ENCODE results near the gene RPLP2. TPM values are rescaled to one million over a fixed set of nuclear protein-coding genes. Genes with fewer than 3 reads are reported as not detected.

The RPLP2 gene
- total RNA-seq, 2 experiments from 2014 or later, result 2,888 to 3,019 TPM

DNA sequence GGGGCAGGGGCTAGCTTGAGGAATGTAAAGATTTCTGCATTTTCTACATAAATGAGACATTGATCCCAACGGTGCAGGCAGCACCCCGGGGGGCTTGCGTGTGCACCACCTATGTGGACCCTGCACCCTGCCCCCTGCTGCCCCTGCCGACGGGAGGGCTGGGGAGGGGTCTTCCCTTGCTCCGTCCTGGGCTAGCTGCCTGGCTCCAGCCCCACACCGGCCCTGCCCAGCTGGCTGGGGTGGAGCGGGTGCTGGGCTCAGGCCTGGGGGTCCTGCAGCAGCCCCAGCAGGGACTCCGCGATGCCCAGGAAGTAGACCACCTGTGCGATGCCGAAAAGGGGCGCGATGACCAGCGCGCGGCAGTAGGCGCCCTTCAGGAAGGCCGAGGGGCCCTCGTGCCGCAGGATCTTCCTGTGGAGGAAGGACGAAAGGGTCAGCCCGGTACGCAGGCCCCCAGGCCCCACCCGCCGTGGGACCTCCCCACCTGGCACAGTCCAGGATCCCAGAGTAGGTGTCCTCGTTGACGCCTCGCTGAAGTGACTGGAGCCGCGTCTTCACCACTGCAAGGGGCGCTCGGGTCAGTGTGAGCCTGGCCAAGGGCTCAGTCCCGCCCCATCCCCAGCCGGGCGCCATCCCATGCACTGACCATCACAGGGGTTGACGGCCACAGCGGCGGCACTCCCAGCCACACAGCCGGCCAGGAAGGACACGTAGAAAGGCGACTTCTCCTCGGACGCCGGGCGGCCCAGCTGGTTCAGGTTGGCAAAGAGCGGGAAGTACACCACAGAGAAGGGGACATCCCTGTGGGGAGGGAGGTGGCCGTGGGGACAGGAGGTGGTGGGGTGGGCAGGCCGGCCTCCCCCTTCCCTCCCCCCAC lies 17.9 kb upstream of the RPLP2 start:
- POLR2A ChIA-PET, result interaction anchor here (1.1 to 3.5 kb wide), 2 partner anchors 8 to 14 kb away, joined by 3 to 20 read pairs; partner anchors contain the start of gene GATD1
- H3K36me3 Mint-ChIP-seq, result peaks cover 3% of the 10 kb centered on the region
- no peaks in the 10 kb centered on the region for H3K27me3 Mint-ChIP-seq
- ATAC-seq (ENCODE audit: low read depth), result no peak
- H3K9me3 Mint-ChIP-seq, result no peaks in the 10 kb centered on the region
- H3K27ac Mint-ChIP-seq, result no peak overlapping the region
- H3K4me3 Mint-ChIP-seq, result no peak overlapping the region
- DNase-seq, result no peak
- H3K4me1 Mint-ChIP-seq, result peaks cover 5% of the 10 kb centered on the region

DNA sequence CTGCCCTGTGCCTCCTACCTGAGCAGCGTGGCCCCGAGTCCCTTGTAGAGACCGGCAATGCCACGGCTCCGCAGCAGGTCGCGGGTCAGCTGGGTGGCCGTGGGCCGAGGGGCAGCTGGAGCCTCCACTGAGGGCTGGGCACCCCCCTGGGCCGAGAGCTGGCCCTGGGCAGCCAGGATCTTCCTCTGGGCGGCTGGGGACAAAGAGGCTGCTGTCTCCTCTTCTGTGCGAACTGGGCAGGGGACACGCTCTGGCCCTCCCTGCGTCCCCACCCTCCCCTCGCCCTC lies 17.3 kb upstream of the RPLP2 start:
- Mint-ChIP-seq H3K27ac (no peak overlapping the region), H3K4me3 (no peak overlapping the region), H3K27me3 (no peaks in the 10 kb centered on the region), H3K9me3 (no peaks in the 10 kb centered on the region), H3K36me3 (peaks cover 3% of the 10 kb centered on the region), H3K4me1 (peaks cover 6% of the 10 kb centered on the region)
- POLR2A ChIA-PET, result interaction anchor here (1.1 kb wide), 1 partner anchor 8 kb away, joined by 3 read pairs; no protein-coding TSS in a partner anchor
- ATAC-seq (ENCODE audit: low read depth) (no peak), DNase-seq (no peak)

DNA sequence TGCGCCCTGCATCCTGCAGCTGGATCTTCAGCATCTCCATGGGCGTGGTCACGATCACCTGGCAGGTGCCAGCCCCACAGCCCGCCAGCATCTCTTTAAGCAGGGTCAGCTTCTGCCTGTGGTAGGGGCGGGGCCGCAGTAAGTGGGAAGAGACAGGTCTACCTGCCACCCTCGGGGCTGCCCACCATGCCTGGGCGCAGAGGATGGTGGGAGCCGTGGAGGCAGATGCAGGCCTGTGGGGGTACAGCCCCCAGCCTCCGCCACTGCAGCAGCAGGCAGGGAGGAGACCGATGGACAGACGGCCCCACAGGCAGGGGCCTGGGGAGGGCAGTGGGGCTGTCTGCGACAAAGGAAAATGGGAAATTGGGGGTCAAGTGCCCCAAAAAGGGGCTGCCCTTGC lies 16.9 kb upstream of the RPLP2 start:
- H3K27me3 Mint-ChIP-seq, result no peaks in the 10 kb centered on the region
- H3K4me3 Mint-ChIP-seq, result no peak overlapping the region
- H3K4me1 Mint-ChIP-seq, result peaks cover 6% of the 10 kb centered on the region
- ATAC-seq (ENCODE audit: low read depth) (no peak), DNase-seq (no peak)
- H3K27ac Mint-ChIP-seq, result no peak overlapping the region
- H3K9me3 Mint-ChIP-seq, result no peaks in the 10 kb centered on the region
- H3K36me3 Mint-ChIP-seq, result peaks cover 3% of the 10 kb centered on the region
- POLR2A ChIA-PET, result interaction anchor here (1.1 kb wide), 2 partner anchors 9 to 15 kb away, joined by 3 to 5 read pairs; partner anchors contain the start of gene GATD1

DNA sequence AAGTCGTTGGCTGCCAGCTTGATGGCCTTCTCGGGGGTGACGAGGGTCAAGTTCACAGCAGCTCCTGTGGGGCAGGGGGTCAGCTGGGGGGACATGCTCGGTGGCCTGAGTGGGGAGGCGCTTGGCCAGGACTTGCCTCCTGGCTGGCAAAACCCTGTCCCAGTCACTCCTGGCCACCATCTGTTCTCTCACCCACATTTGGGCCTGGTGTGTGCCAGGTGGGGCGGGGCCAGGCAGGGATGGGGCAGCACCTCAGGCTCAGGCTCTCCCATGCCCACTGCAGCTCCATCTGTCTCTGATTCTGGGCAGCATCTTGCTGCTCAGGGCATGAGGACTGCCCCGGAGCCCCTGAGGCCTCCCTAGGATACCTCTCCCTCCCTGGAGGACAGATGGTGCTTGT lies 16.2 kb upstream of the RPLP2 start:
- POLR2A ChIA-PET, result interaction anchor here (1.1 kb wide), 2 partner anchors 10 to 16 kb away, joined by 3 to 5 read pairs; partner anchors contain the start of gene GATD1
- H3K27ac Mint-ChIP-seq, result no peak overlapping the region
- no peaks in the 10 kb centered on the region for H3K9me3 Mint-ChIP-seq
- no peaks in the 10 kb centered on the region for H3K27me3 Mint-ChIP-seq
- ATAC-seq (ENCODE audit: low read depth) (no peak), DNase-seq (no peak)
- peaks cover 3% of the 10 kb centered on the region for H3K36me3 Mint-ChIP-seq
- no peak overlapping the region for H3K4me3 Mint-ChIP-seq
- peaks cover 6% of the 10 kb centered on the region for H3K4me1 Mint-ChIP-seq

DNA sequence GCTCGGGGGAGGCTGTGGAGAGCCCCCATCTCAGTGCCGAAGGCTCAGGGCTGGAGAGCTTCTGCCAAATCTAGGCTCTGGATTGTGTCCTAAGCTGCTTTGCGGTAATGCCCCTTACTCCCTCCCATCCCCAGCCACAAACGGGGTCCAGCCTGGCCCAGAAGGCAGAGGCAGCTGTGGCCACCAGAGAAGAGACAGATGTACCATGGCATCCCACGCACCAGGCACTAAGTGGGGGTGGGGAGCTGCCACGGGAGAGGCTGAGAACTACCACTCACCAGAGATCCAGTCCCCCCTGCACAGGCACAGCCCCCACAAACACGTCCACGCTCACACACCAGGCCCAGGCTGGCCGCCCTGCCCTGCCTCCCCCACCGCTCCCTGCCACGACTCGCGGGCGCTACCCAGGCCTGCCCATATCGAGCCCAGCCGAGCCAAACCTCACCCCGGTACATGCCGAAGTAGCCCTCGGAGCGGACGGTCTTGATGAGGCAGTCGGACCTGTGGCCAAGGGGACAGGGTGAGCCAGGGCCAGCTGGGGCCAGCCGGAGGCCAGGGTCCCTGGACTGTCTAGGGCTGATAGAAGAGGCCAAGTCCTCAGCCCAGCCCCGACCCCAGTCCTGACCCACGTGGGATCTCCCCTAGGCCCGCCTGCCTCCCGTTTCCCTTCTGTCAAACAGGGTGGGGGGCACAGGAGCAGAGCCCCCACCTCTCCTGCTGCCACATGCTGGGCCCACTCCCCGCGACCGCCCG lies 15.6 kb upstream of the RPLP2 start:
- DNase-seq, result no peak
- Mint-ChIP-seq H3K4me1 (peaks cover 6% of the 10 kb centered on the region), H3K36me3 (peaks cover 3% of the 10 kb centered on the region), H3K27ac (peak overlapping the region; percentile 42), H3K4me3 (peak overlapping the region; percentile 42), H3K9me3 (no peaks in the 10 kb centered on the region), H3K27me3 (no peaks in the 10 kb centered on the region)
- POLR2A ChIA-PET, result interaction anchor here (1.1 to 3.3 kb wide), 3 partner anchors 17 to 31 kb away, joined by 4 to 15 read pairs (median 5); partner anchors contain the start of gene GATD1
- no peak for ATAC-seq (ENCODE audit: low read depth)

DNA sequence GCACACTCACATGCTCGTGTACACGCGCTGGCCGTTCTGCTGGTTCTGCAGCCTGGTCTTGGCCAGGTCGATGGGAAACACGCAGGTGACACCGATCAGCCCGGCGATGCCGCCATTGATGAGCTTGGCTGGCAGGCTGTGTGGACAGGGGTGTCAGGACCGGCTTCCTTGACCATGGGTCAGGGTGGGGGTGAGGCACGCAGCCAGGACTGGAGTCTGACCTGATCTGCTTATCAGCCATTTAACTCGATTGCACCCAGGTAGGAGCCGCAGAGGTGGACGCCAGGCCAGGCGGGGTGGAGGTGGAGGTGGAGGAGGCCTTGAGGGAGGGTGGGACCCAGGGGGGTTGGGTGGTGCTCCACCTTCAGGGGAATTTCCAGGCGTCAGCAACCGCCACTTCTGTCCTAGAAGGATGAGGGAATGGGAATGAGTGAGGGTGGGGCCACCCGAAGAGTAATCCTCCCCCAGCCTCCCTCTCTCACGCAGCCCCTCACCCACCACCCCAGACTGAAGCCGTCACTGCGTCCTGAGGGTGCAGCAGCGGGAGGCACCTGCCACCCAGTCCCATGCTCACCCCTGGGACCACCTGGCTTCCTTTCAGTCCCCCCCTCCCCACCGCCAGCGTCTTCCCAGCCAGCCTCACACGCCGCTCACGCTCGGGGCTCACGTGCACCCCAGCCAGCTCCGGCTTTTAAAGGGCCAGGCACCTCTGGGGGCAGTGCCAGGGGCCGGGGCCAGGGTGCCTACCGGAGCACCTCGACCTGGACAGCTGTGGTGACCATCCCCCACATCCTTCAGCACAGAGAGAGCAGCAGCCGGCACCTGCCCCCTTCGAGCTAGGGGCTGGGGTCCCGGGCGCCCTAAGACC lies 14.8 kb upstream of the RPLP2 start:
- peak overlapping the region; percentile 42 for H3K27ac Mint-ChIP-seq
- peak overlapping the region; percentile 98 for H3K4me3 Mint-ChIP-seq
- no peaks in the 10 kb centered on the region for H3K9me3 Mint-ChIP-seq
- H3K4me1 Mint-ChIP-seq, result peaks cover 6% of the 10 kb centered on the region
- ATAC-seq (ENCODE audit: low read depth) (no peak), DNase-seq (no peak)
- H3K36me3 Mint-ChIP-seq, result peaks cover 3% of the 10 kb centered on the region
- no peaks in the 10 kb centered on the region for H3K27me3 Mint-ChIP-seq
- POLR2A ChIA-PET, result interaction anchor here (1.1 to 3.3 kb wide), 7 partner anchors 9 to 31 kb away, joined by 3 to 20 read pairs (median 5); partner anchors contain the start of genes PNPLA2 and RPLP2

DNA sequence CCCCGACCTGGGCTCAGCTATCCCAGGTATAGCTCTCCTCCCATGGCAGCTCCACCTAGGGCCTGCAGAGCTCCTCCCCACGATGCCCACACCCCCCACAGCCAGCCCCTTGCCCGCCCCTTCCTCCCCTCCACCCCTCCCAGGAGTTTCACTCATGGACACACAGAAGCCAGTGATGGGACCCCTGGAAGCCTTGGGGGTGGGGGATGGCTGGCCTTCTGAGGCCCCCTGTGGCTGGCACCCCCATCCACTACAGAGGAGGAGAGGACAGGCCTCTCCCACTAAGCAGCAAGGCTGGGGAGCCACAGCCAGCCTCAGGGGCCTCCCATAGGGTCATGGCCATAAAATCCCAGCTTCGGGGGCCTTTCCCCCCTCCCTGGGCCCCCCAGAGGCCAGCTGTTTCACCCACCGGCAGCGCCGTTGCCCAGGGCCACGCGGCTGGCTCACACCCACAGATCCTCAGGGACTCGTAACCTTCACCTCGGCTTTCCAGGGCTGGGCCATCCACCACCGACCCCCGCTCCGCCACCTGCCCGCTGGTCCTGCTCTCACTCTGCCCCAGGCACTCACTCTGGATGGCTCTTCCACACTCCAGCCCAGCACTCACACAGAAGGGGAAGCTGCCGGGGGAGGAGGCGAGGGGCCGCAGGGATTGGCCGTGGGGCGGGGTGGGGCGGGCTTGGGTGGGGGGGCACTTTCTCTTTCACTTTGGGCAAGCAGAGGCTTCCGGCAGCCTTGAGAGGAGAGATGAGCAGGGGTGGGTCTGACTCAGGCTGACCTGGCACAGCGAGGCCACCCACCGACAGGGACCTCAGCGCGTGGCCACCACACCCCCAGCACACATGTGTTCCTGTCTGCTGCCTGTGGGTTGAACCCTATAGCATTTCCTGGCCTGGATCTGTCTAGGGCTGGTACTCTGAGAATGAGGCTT lies 13.9 kb upstream of the RPLP2 start:
- H3K4me3 Mint-ChIP-seq, result peak overlapping the region; percentile 98
- POLR2A ChIA-PET, result interaction anchor here (0.8 to 3.3 kb wide), 12 partner anchors 8 to 49 kb away, joined by 3 to 20 read pairs (median 5); partner anchors contain the start of genes PNPLA2, RPLP2 and TALDO1
- no peaks in the 10 kb centered on the region for H3K9me3 Mint-ChIP-seq
- no peaks in the 10 kb centered on the region for H3K27me3 Mint-ChIP-seq
- peak; percentile 48 for ATAC-seq (ENCODE audit: low read depth)
- H3K36me3 Mint-ChIP-seq, result peaks cover 3% of the 10 kb centered on the region
- H3K27ac Mint-ChIP-seq, result peak overlapping the region; percentile 95
- peak; percentile 76 for DNase-seq
- H3K4me1 Mint-ChIP-seq, result peaks cover 6% of the 10 kb centered on the region

DNA sequence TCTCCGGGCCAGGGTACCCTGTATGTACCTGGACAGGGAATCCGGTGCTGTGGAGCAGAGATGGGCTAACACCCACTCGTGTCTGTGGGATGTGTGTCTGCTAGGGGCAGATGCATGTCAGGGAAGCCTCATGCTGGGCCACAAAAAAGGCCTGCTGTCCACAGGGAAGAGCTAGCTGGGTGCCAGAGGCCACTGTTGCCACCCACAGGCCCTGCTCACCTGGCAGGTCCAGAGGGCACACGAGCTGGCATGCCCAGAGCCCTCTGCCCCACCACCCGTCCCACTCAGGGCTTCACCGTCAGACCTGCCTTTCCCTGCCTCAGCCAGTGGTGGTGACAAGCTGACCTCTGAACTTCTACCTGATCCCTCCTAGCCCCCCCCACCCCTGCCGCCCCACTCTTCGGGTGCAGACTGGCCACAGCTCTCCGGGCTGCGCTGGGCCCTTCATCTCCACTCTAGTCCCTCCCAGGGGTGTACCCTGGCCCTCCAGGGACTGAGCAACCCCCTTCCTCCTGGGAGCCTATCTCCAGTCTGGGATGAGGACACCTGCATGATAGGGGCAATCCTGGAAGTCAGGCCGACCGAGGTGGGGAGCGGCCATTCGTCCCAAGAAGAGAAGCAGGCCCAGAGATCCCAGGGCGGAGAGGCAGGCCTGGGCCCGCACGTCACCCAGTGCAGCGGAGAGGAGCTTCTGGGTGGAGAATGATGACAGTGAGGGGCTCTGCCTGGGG lies 13.0 kb upstream of the RPLP2 start:
- H3K27me3 Mint-ChIP-seq, result no peaks in the 10 kb centered on the region
- H3K36me3 Mint-ChIP-seq, result peaks cover 3% of the 10 kb centered on the region
- peak overlapping the region; percentile 95 for H3K27ac Mint-ChIP-seq
- H3K4me1 Mint-ChIP-seq, result peaks cover 6% of the 10 kb centered on the region
- DNase-seq (no peak), ATAC-seq (ENCODE audit: low read depth) (peak; percentile 0)
- peak overlapping the region; percentile 98 for H3K4me3 Mint-ChIP-seq
- POLR2A ChIA-PET, result interaction anchor here (0.5 to 3.3 kb wide), 10 partner anchors 9 to 50 kb away, joined by 3 to 20 read pairs (median 7); partner anchors contain the start of genes PNPLA2, RPLP2 and TALDO1
- no peaks in the 10 kb centered on the region for H3K9me3 Mint-ChIP-seq

DNA sequence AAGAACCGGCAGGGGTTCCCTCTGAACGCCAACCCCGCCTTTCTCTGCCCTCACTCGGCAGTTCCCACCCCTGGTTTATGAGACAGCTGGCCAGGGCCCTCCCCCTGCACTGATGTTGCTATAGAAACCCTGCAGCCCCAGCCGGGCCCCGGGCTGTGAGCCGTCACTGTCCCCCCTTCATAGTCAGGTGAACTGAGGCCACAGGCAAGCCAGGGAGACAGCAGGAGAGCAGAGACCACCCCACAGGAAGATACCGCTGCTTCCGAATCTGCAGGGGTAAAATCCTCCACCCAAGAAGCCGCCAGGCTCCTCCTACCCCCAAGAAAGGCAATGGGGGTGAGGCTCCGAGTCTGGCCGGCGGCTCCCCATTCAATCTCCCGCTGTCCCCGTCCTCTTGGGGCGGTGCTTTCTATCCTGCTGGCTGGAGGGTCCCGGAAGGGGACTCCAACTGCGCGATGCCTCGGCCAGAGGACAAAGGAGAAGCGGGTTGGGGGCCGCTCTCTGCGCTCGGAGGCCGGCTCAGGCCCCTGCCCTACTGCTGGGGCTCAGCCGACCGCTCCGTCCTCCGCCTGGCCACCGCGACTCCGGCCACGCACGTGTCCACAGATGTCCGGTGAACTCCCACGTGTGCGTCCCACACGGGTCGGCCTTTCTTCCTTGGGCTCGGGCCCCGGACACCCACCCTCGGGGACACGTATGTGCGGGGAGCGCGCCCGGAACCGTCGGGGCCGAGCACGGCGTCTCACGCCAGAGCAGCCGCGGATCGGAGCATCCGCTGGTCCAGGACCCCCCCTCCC lies 12.3 kb upstream of the RPLP2 start:
- Mint-ChIP-seq H3K36me3 (peaks cover 3% of the 10 kb centered on the region), H3K27me3 (no peaks in the 10 kb centered on the region), H3K27ac (peak overlapping the region; percentile 95), H3K4me1 (peaks cover 6% of the 10 kb centered on the region), H3K4me3 (peak overlapping the region; percentile 98), H3K9me3 (no peaks in the 10 kb centered on the region)
- POLR2A ChIA-PET, result interaction anchor here (0.5 to 3.3 kb wide), 6 partner anchors 9 to 51 kb away, joined by 3 to 20 read pairs (median 12); partner anchors contain the start of genes PNPLA2, RPLP2 and TALDO1
- DNase-seq (peak; percentile 86), ATAC-seq (ENCODE audit: low read depth) (peak; percentile 50)

DNA sequence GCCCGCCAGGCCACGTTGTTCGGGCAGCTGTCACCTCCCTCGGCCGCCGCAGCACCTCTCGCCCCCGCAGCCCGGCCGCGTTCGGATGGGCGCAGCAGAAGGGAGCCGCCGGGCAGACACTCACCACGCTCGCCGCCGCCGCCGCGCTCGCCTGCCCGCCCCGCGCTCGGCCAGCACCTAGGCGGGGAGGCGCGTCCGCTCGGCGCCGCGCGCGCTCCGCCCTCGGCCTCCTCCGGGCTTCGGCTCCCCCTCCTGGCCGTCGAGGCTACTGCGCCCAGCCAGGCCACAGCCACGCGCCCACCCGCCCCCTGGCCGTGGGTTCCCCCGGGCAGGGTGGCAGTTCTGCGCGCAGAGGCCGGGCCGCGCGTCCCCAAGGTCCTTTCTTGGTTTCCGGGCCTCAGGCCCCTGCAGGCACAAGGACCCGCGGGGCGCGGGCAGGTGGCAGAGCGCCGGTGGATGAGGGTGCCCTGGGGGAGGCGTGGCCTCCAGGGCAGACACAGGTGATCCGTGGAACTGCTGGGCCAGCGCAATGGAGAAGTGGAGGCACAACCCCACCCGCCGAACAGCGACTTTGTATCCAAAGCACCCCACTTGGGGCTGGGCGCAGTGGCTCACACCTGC lies 11.6 kb upstream of the RPLP2 start, which contains the start of gene SLC25A22:
Gene SLC25A22 (minus strand): TSS at position 189 of the 621 bp plus-strand sequence. CDS start 3,275 bp downstream, outside the sequence.
- POLR2A ChIA-PET, result interaction anchor here (2.1 kb wide), 1 partner anchor 8 kb away, joined by 10 read pairs; no protein-coding TSS in a partner anchor
- peaks cover 3% of the 10 kb centered on the region for H3K36me3 Mint-ChIP-seq

More for the DNA sequence above, 11.6 kb upstream of the RPLP2 start, which contains the start of gene SLC25A22:
- Mint-ChIP-seq H3K9me3 (no peaks in the 10 kb centered on the region), H3K4me3 (peak within 1 kb of the TSS; percentile 98), H3K4me1 (peaks cover 6% of the 10 kb centered on the region), H3K27ac (peak within 1 kb of the TSS; percentile 95), H3K27me3 (no peaks in the 10 kb centered on the region)
- ATAC-seq (ENCODE audit: low read depth) (peak; percentile 48), DNase-seq (peak; percentile 96)
